Motor neuron (in vitro differentiated cells): ENCODE results near the gene STUB1. TPM values are rescaled to one million over a fixed set of nuclear protein-coding genes. Genes with fewer than 3 reads are reported as not detected.

Source experiments
- ATAC-seq, 8 experiments: fragments of 200-7000 bp; cut with Tn5 transposase; replicated peaks in 6 of 8; 2 replicates each; pipeline ENCODE4 v1.8.0; 2021; ENCODE audit warnings: mild to moderate bottlenecking in 8 of 8, moderate library complexity in 8 of 8
- H3K27ac ChIP-seq, 2 donors: fragments of 250-450 bp; sonication (Bioruptor Pico); 2 replicates each; pipeline ENCODE4 v1.9.0; 2021; ENCODE audit warnings: antibody characterized with exemption in 2 of 2, mild to moderate bottlenecking in 2 of 2, moderate library complexity in 1 of 2
- H3K4me1 ChIP-seq, 2 donors: fragments of 250-450 bp; sonication (Bioruptor Pico); replicated peaks in 1 of 2; 2 replicates each; pipeline ENCODE4 v1.6.1; 2021; ENCODE audit warnings: antibody characterized with exemption in 2 of 2, mild to moderate bottlenecking in 2 of 2, moderate library complexity in 1 of 2
- H3K4me3 ChIP-seq, 5 donors: fragments of 250-450 bp; sonication (Bioruptor Pico); 2 replicates each; pipeline ENCODE4 v1.9.0; 2021; ENCODE audit warnings: antibody characterized with exemption in 5 of 5, mild to moderate bottlenecking in 5 of 5, moderate library complexity in 4 of 5
- WGBS, 10 experiments: fragments of 450-650 bp; shearing (Covaris generic); methylation state at CpG; one replicate each; pipeline ENCODE4 v1.0.0; 2022; 5-methylcytosine and 5-hydroxymethylcytosine counted together
- in situ Hi-C, 9 experiments: fragments of 400-800 bp; cut with MboI; loops; one replicate each; pipeline ENCODE4 v1.15.0; 2021; ENCODE audit warnings: low sequenced_read_pairs in 9 of 9, low pct_unique_long_range_greater_than_20kb in 2 of 9; ENCODE audit not compliant: unreplicated experiment in 9 of 9
- total RNA-seq, 8 experiments: library from RNA; unstranded; fragments of 300-600 nt; gene quantifications; 2 replicates each; pipeline versions ENCODE4 v1.2.3 to v1.2.4, GENCODE V29; 2022

Gene STUB1
- total RNA-seq, 8 experiments from 2014 or later = 39.9 to 144 (median 79.4) TPM

GRCh38 chr16:680967-681745 lies 946 bp downstream of the STUB1 start:
- Histone ChIP-seq H3K27ac (peak overlapping the region; percentile 87 to 94), H3K4me1 (peaks cover 34 to 38% of the 10 kb centered on the region in 2 donors), H3K4me3 (peak overlapping the region; percentile 52 to 97 (median 70))
- in situ Hi-C loops = no loop called here
- no peak for ATAC-seq
- 12 to 96% (median 72%) methylated on average over 4 to 10 of the region's 44 CpGs; no CpG with 5 or more reads in 7 of the 10 experiments for WGBS, 10 experiments

GRCh38 chr16:681746-682427 lies 1.7 kb downstream of the STUB1 start:
- H3K27ac ChIP-seq = no peak overlapping the region
- in situ Hi-C loops = no loop called here
- no peak for ATAC-seq
- 60 to 100% (median 76%) methylated on average over 1 to 16 of the region's 28 CpGs; no CpG with 5 or more reads in 3 of the 10 experiments for WGBS, 10 experiments
- peaks cover 34 to 37% of the 10 kb centered on the region in 2 donors for H3K4me1 ChIP-seq
- peak overlapping the region in 1 of 5 donors; percentile 92 for H3K4me3 ChIP-seq

GRCh38 chr16:682493-683395 lies 2.5 kb downstream of the STUB1 start:
- ATAC-seq = no peak
- peaks cover 34 to 37% of the 10 kb centered on the region in 2 donors for H3K4me1 ChIP-seq
- in situ Hi-C loops = no loop called here
- WGBS, 10 experiments = 74 to 93% (median 80%) methylated on average over 2 to 12 of the region's 36 CpGs; no CpG with 5 or more reads in 5 of the 10 experiments
- H3K27ac ChIP-seq = no peak overlapping the region
- H3K4me3 ChIP-seq = peak overlapping the region in 2 of 5 donors; percentile 85 to 88

- peak overlapping the region; percentile 74 to 94 for H3K27ac ChIP-seq
These were observed 3.3 kb downstream of the STUB1 start for GRCh38 chr16:683396-684070.

GRCh38 chr16:684071-684794 lies 4.0 kb downstream of the STUB1 start, which contains the start of gene JMJD8:
Gene JMJD8 (minus strand): TSS chr16:684334. CDS start chr16:684319, 15 bp downstream.
- Histone ChIP-seq H3K4me3 (peak within 1 kb of the TSS; percentile 52 to 89 (median 85)), H3K4me1 (peaks cover 31 to 35% of the 10 kb centered on the region in 2 donors), H3K27ac (peak within 1 kb of the TSS; percentile 74 to 94)
- ATAC-seq = peak; percentile 63 to 79 (median 68)
- in situ Hi-C loops = no loop called here
- 0 to 20% methylated on average over 4 to 6 of the region's 91 CpGs; no CpG with 5 or more reads in 8 of the 10 experiments for WGBS, 10 experiments

More at GRCh38 chr16:683396-684070, 3.3 kb downstream of the STUB1 start:
- peak overlapping the region; percentile 52 to 89 (median 85) for H3K4me3 ChIP-seq
- ATAC-seq = no peak
- peaks cover 34 to 35% of the 10 kb centered on the region in 2 donors for H3K4me1 ChIP-seq
- in situ Hi-C loops = no loop called here
- 0 to 80% (median 20%) methylated on average over 2 to 7 of the region's 57 CpGs; no CpG with 5 or more reads in 5 of the 10 experiments for WGBS, 10 experiments

- ATAC-seq = no peak
- peaks cover 35 to 36% of the 10 kb centered on the region in 2 donors for H3K4me1 ChIP-seq
- peak overlapping the region; percentile 72 to 94 for H3K27ac ChIP-seq
- in situ Hi-C loops = no loop called here
- peak overlapping the region in 1 of 5 donors; percentile 88 for H3K4me3 ChIP-seq
- WGBS, 10 experiments = 93 to 100% methylated on average over 1 to 5 of the region's 61 CpGs; no CpG with 5 or more reads in 8 of the 10 experiments
These were observed 4.9 kb downstream of the STUB1 start for GRCh38 chr16:684961-685696.

GRCh38 chr16:685967-686366 lies 5.8 kb downstream of the STUB1 start:
- Histone ChIP-seq H3K4me1 (peaks cover 35 to 37% of the 10 kb centered on the region in 2 donors), H3K27ac (no peak overlapping the region), H3K4me3 (no peak overlapping the region)
- 84 to 100% methylated on average over 2 to 5 of the region's 10 CpGs; no CpG with 5 or more reads in 8 of the 10 experiments for WGBS, 10 experiments
- in situ Hi-C loops = no loop called here
- ATAC-seq = no peak

GRCh38 chr16:686459-687260 lies 6.5 kb downstream of the STUB1 start:
- peaks cover 28 to 31% of the 10 kb centered on the region in 2 donors for H3K4me1 ChIP-seq
- no peak for ATAC-seq
- in situ Hi-C loops = no loop called here
- no peak overlapping the region for H3K4me3 ChIP-seq
- H3K27ac ChIP-seq = no peak overlapping the region
- WGBS, 10 experiments = 60 to 94% (median 91%) methylated on average over 1 to 16 of the region's 51 CpGs; no CpG with 5 or more reads in 6 of the 10 experiments

- in situ Hi-C loops = no loop called here
- no peak overlapping the region for H3K4me3 ChIP-seq
- no peak for ATAC-seq
- H3K27ac ChIP-seq = no peak overlapping the region
- WGBS, 10 experiments = 58 to 100% (median 95%) methylated on average over 1 to 12 of the region's 19 CpGs; no CpG with 5 or more reads in 4 of the 10 experiments
- peaks cover 26 to 29% of the 10 kb centered on the region in 2 donors for H3K4me1 ChIP-seq
These were observed 7.3 kb downstream of the STUB1 start for GRCh38 chr16:687499-687898.

- in situ Hi-C loops = no loop called here
- ATAC-seq = no peak
- peaks cover 20 to 25% of the 10 kb centered on the region in 2 donors for H3K4me1 ChIP-seq
- 64 to 100% (median 80%) methylated on average over 1 to 9 of the region's 26 CpGs; no CpG with 5 or more reads in 2 of the 10 experiments for WGBS, 10 experiments
- peak overlapping the region; percentile 89 to 99 (median 97) for H3K4me3 ChIP-seq
- H3K27ac ChIP-seq = peak overlapping the region; percentile 88 to 97
These were observed 9.1 kb downstream of the STUB1 start for GRCh38 chr16:689175-689897.
